ENCODE measurements around the gene MROH8. TPM values are rescaled to one million over a fixed set of nuclear protein-coding genes. Genes with fewer than 3 reads are reported as not detected.

Gene MROH8
- polyA plus RNA-seq, 1 donor = 3.6 TPM

GRCh38 chr20:37200926-37201826 is 21.8 kb upstream of the MROH8 start:
- Histone ChIP-seq H3K9me3 (ENCODE audit: control insufficient read depth, low read depth, low read length) (no peaks in the 10 kb centered on the region), H3K27me3 (ENCODE audit: control insufficient read depth, insufficient read depth, low read length) (no peaks in the 10 kb centered on the region), H3K4me1 (ENCODE audit: control insufficient read depth, insufficient read depth, low read length) (no peaks in the 10 kb centered on the region), H3K4me3 (ENCODE audit: low read length) (no peak overlapping the region), H3K27ac (ENCODE audit: low read length) (no peak overlapping the region), H3K36me3 (ENCODE audit: control insufficient read depth, insufficient read depth, low read length) (peaks cover 66% of the 10 kb centered on the region)
- no peak for DNase-seq
- WGBS (ENCODE audit: insufficient coverage, low lambda C conversion rate) = 90% methylated on average over 2 of the region's 13 CpGs

DNA sequence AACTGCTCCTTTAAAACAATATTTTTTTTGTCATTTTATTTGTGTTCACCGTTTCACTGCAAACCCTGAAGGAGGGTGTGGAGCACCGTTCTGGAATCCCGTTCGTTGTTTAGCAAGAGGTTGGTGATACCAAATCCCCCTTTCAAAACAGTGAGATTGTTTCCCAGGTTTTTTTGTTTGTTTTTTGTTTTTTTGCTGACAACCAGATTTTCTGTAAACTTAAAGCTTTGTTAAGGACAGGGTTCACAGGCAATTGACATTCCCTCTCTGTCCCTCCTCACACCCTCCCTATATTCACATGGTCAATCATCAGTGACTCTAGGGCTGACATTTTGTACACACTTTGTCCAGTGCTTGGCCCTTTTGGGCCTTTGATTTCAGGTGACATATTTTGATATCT is 21.0 kb upstream of the MROH8 start:
- Histone ChIP-seq H3K4me1 (ENCODE audit: control insufficient read depth, insufficient read depth, low read length) (no peaks in the 10 kb centered on the region), H3K27me3 (ENCODE audit: control insufficient read depth, insufficient read depth, low read length) (no peaks in the 10 kb centered on the region), H3K36me3 (ENCODE audit: control insufficient read depth, insufficient read depth, low read length) (peaks cover 60% of the 10 kb centered on the region), H3K27ac (ENCODE audit: low read length) (no peak overlapping the region), H3K9me3 (ENCODE audit: control insufficient read depth, low read depth, low read length) (no peaks in the 10 kb centered on the region), H3K4me3 (ENCODE audit: low read length) (no peak overlapping the region)
- no peak for DNase-seq
- 80% methylated on average over 1 of the region's 4 CpGs for WGBS (ENCODE audit: insufficient coverage, low lambda C conversion rate)

DNA sequence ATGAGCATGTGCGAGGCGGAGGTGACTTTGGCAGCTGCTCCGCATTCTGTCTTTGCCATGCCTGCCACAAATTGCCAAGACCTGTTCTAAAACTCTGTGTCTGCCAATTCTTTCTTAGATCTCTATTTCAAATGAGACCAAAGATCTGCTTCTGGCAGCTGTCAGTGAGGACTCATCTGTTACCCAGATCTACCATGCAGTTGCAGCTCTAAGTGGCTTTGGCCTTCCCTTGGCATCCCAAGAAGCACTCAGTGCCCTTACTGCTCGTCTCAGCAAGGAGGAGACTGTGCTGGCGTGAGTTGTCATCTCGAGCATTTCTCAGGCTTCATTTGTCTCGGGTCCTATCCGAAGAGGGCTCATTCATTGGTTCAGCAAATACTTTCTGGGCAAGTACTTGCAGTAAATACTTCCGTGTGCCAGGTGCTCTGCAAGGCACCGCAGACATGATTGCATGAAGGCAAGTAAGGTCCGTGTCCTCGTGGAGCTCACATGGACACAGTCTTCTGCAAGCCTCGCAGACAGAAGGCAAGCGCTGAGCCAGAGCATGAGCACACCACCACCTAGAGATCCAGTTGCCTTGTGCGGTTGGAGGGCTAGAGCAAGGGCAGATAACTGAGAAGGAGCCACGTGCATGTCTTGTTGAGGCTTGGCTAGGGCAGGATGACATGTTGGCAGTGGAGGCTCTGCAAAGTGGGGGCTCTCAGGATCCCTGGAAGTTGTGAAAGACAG is 19.7 kb upstream of the MROH8 start:
- Histone ChIP-seq H3K9me3 (ENCODE audit: control insufficient read depth, low read depth, low read length) (no peaks in the 10 kb centered on the region), H3K4me3 (ENCODE audit: low read length) (no peak overlapping the region), H3K27ac (ENCODE audit: low read length) (no peak overlapping the region), H3K4me1 (ENCODE audit: control insufficient read depth, insufficient read depth, low read length) (no peaks in the 10 kb centered on the region), H3K27me3 (ENCODE audit: control insufficient read depth, insufficient read depth, low read length) (no peaks in the 10 kb centered on the region), H3K36me3 (ENCODE audit: control insufficient read depth, insufficient read depth, low read length) (peaks cover 48% of the 10 kb centered on the region)
- WGBS (ENCODE audit: insufficient coverage, low lambda C conversion rate) = no CpG with 5 or more reads among the region's 16 CpGs
- no peak for DNase-seq

DNA sequence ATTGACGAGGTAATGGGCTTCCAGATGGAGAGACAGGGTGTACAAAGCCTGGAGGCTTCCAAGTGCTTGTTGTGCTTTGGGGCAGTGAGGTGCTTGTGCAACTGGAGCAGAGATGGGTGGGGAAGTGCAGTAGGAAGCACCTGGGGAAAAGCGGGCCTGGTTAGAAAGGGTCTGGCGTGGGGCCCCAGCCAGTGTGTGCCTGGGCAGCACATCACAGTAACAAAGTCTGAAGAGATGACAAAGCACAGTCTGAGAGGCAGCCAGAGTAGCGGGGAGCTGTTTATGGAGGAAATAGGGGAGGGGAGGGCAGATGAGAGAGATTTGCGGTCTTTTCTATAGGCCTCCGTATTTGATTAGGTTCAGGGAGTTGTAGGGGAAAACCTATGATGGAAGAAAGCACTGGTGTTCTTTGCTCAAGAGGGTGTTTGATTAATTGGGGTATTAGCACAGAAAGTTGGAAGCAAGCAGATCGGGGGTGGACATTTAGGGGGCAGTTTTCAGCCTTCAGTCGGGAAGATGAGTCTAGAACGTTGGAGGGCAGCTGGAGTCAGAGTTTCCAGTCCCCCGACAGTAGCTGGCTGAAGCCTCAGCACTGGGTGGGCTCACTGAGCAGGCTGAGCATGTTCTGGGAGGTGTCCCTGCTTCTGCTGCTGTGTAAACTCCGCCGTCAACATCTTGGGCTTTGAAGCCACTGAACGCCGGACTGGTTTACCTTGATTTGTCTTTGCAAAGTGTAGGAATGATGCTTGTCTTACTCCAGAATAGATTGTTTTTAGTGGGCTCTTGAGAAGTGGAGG is 15.5 kb upstream of the MROH8 start:
- 40% methylated on average over 3 of the region's 14 CpGs for WGBS (ENCODE audit: insufficient coverage, low lambda C conversion rate)
- H3K27ac ChIP-seq (ENCODE audit: low read length) = no peak overlapping the region

DNA sequence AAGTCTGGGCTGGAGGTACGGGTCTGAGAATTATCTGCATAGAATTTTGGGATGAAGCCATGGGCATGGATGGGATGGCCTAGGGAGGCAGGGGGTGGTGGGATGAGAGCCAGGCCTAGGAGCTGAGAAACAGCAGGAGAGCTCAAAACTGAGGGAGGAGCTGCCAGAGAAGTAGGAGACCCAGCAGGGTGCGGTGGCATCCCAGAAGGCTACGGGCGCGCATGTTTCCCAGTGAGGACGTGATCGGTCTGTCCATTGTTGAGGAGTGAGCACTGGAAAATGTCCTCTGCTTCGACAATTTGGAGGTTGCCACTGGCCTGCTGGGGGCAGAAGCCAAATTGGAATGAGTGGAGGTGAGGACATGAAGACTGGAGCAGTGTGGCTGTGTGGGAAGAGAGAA is 14.5 kb upstream of the MROH8 start:
- Histone ChIP-seq H3K4me3 (ENCODE audit: low read length) (no peak overlapping the region), H3K9me3 (ENCODE audit: control insufficient read depth, low read depth, low read length) (no peaks in the 10 kb centered on the region), H3K27me3 (ENCODE audit: control insufficient read depth, insufficient read depth, low read length) (no peaks in the 10 kb centered on the region), H3K36me3 (ENCODE audit: control insufficient read depth, insufficient read depth, low read length) (peaks cover 18% of the 10 kb centered on the region), H3K4me1 (ENCODE audit: control insufficient read depth, insufficient read depth, low read length) (no peaks in the 10 kb centered on the region), H3K27ac (ENCODE audit: low read length) (no peak overlapping the region)
- no peak for DNase-seq
- WGBS (ENCODE audit: insufficient coverage, low lambda C conversion rate) = 90% methylated on average over 2 of the region's 8 CpGs

More for the DNA sequence above, 15.5 kb upstream of the MROH8 start:
- no peaks in the 10 kb centered on the region for H3K4me1 ChIP-seq (ENCODE audit: control insufficient read depth, insufficient read depth, low read length)
- no peak overlapping the region for H3K4me3 ChIP-seq (ENCODE audit: low read length)
- peaks cover 26% of the 10 kb centered on the region for H3K36me3 ChIP-seq (ENCODE audit: control insufficient read depth, insufficient read depth, low read length)
- H3K9me3 ChIP-seq (ENCODE audit: control insufficient read depth, low read depth, low read length) = no peaks in the 10 kb centered on the region
- DNase-seq = no peak
- H3K27me3 ChIP-seq (ENCODE audit: control insufficient read depth, insufficient read depth, low read length) = no peaks in the 10 kb centered on the region

GRCh38 chr20:37193226-37193625 is 13.9 kb upstream of the MROH8 start:
- Histone ChIP-seq H3K36me3 (ENCODE audit: control insufficient read depth, insufficient read depth, low read length) (peaks cover 21% of the 10 kb centered on the region), H3K4me1 (ENCODE audit: control insufficient read depth, insufficient read depth, low read length) (no peaks in the 10 kb centered on the region), H3K9me3 (ENCODE audit: control insufficient read depth, low read depth, low read length) (no peaks in the 10 kb centered on the region), H3K27ac (ENCODE audit: low read length) (no peak overlapping the region), H3K4me3 (ENCODE audit: low read length) (no peak overlapping the region), H3K27me3 (ENCODE audit: control insufficient read depth, insufficient read depth, low read length) (no peaks in the 10 kb centered on the region)
- DNase-seq = no peak
- 87% methylated on average over 3 of the region's 3 CpGs for WGBS (ENCODE audit: insufficient coverage, low lambda C conversion rate)

DNA sequence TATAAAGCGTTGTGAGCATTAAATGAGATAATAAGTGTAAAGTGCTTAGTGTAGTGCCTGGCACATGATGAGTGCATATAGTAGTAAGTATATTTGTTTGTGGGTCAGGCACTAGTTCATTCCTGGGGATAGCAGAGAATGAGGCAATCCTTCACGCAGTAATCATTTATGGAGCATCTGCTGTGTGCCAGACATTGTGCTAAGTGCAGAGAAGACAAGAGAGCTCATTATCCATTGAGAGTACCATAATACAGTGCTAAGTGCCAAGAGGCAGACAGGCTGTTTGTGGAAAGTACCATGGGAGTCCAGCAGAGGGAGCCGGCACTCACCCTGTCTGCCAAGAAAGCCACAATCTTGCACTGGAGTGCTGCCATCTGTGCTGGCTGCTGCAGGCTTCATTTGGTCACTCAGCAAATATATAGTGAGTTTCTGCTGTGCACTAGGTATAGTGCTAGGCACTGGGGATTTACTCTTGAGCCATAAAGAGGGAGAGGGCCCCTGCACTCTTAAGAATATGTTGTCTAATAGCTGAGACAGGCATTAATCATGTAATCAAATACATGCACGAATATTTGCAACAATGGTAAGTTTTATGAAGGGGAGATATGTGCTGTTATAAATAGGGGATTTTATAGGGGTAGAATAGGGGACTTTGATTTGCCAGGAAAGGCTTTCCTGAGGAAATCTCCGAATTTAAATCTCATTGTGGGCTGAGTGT is 12.9 kb upstream of the MROH8 start:
- peak; percentile 77 to 79 for DNase-seq
- Histone ChIP-seq H3K27ac (ENCODE audit: low read length) (no peak overlapping the region), H3K4me3 (ENCODE audit: low read length) (no peak overlapping the region), H3K36me3 (ENCODE audit: control insufficient read depth, insufficient read depth, low read length) (peaks cover 24% of the 10 kb centered on the region), H3K27me3 (ENCODE audit: control insufficient read depth, insufficient read depth, low read length) (no peaks in the 10 kb centered on the region), H3K9me3 (ENCODE audit: control insufficient read depth, low read depth, low read length) (no peaks in the 10 kb centered on the region), H3K4me1 (ENCODE audit: control insufficient read depth, insufficient read depth, low read length) (no peaks in the 10 kb centered on the region)
- WGBS (ENCODE audit: insufficient coverage, low lambda C conversion rate) = 100% methylated on average over 1 of the region's 5 CpGs

GRCh38 chr20:37190354-37191112 is 11.2 kb upstream of the MROH8 start:
- no peak for DNase-seq

DNA sequence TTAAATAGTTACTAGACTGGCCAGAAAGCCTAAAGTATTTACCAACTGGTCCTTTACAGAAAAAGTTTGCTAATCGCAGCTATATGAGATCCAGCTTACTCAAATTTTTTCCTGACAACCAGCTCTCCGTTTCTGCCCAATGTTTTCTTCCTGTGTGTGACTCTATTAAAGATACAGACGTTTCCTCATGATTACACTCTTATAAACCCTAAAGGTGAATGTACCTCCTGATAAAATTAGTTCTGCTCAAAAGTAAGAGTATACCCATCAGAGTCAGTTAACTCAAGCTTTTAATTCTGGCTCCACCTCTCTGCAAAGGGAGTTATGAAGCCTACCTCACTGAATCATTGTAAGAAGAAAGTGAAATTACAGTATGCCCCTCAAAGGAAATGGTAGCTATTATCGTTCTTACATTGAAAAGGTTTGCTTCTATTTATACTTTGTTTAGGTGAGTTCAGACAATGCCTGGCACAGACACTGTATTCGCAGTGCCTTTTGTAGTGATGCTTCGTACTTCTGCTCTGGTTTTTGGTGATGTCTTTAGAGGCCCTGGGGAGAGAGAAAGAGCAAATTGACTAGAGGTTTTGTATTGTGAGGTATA is 10.2 kb upstream of the MROH8 start:
- DNase-seq = no peak

More at GRCh38 chr20:37190354-37191112, 11.2 kb upstream of the MROH8 start:
- H3K4me1 ChIP-seq (ENCODE audit: control insufficient read depth, insufficient read depth, low read length) = no peaks in the 10 kb centered on the region
- H3K27ac ChIP-seq (ENCODE audit: low read length) = no peak overlapping the region
- no CpG with 5 or more reads among the region's 9 CpGs for WGBS (ENCODE audit: insufficient coverage, low lambda C conversion rate)
- no peak overlapping the region for H3K4me3 ChIP-seq (ENCODE audit: low read length)
- peaks cover 29% of the 10 kb centered on the region for H3K36me3 ChIP-seq (ENCODE audit: control insufficient read depth, insufficient read depth, low read length)
- H3K27me3 ChIP-seq (ENCODE audit: control insufficient read depth, insufficient read depth, low read length) = no peaks in the 10 kb centered on the region
- no peaks in the 10 kb centered on the region for H3K9me3 ChIP-seq (ENCODE audit: control insufficient read depth, low read depth, low read length)

More for the DNA sequence above, 10.2 kb upstream of the MROH8 start:
- H3K9me3 ChIP-seq (ENCODE audit: control insufficient read depth, low read depth, low read length) = no peaks in the 10 kb centered on the region
- no peaks in the 10 kb centered on the region for H3K4me1 ChIP-seq (ENCODE audit: control insufficient read depth, insufficient read depth, low read length)
- no peaks in the 10 kb centered on the region for H3K27me3 ChIP-seq (ENCODE audit: control insufficient read depth, insufficient read depth, low read length)
- 20% methylated on average over 1 of the region's 6 CpGs for WGBS (ENCODE audit: insufficient coverage, low lambda C conversion rate)
- no peak overlapping the region for H3K4me3 ChIP-seq (ENCODE audit: low read length)
- H3K27ac ChIP-seq (ENCODE audit: low read length) = no peak overlapping the region
- peaks cover 33% of the 10 kb centered on the region for H3K36me3 ChIP-seq (ENCODE audit: control insufficient read depth, insufficient read depth, low read length)

Data from large intestine (tissue), 3 donors.